ENCODE measurements around the gene RTN4R. TPM values are rescaled to one million over a fixed set of nuclear protein-coding genes. Genes with fewer than 3 reads are reported as not detected.
A peak's percentile ranks its signal among the peaks of the same experiment; 100 is the strongest.

The RTN4R gene
- total RNA-seq, 2 donors from 2014 or later, result 4.0 to 6.5 TPM

- no peak for ATAC-seq
- intact Hi-C loops (cut with DNase I, micrococcal nuclease), result no loop called here
- no peak for DNase-seq
Measured at GRCh38 chr22:20239676-20240446, 28.3 kb downstream of the RTN4R start.

GRCh38 chr22:20238901-20239675 is 29.0 kb downstream of the RTN4R start:
- ATAC-seq (peak; percentile 19), DNase-seq (peak in 1 of 2 donors; percentile 20)
- intact Hi-C loops (cut with DNase I, micrococcal nuclease), result no loop called here

- intact Hi-C loops (cut with DNase I, micrococcal nuclease), result no loop called here
- DNase-seq, result peak; percentile 39 to 57
- ATAC-seq, result peak; percentile 79
Measured at GRCh38 chr22:20238536-20238900, 29.6 kb downstream of the RTN4R start.

- no peak for ATAC-seq
- DNase-seq, result no peak
- intact Hi-C loops (cut with DNase I, micrococcal nuclease), result no loop called here
Measured at GRCh38 chr22:20237480-20238440, 30.4 kb downstream of the RTN4R start.

- no peak for ATAC-seq
- intact Hi-C loops (cut with DNase I, micrococcal nuclease), result no loop called here
Measured at GRCh38 chr22:20236052-20236717, 31.9 kb downstream of the RTN4R start.

GRCh38 chr22:20235389-20235991 is 32.6 kb downstream of the RTN4R start:
- intact Hi-C loops (cut with DNase I, micrococcal nuclease), result no loop called here
- DNase-seq (no peak), ATAC-seq (no peak)

More at GRCh38 chr22:20236052-20236717, 31.9 kb downstream of the RTN4R start:
- no peak for DNase-seq

GRCh38 chr22:20234760-20235388 is 33.2 kb downstream of the RTN4R start:
- intact Hi-C loops (cut with DNase I, micrococcal nuclease), result no loop called here
- ATAC-seq (no peak), DNase-seq (no peak)

GRCh38 chr22:20234314-20234682 is 33.8 kb downstream of the RTN4R start:
- intact Hi-C loops (cut with DNase I, micrococcal nuclease), result no loop called here
- no peak for DNase-seq
- no peak for ATAC-seq

GRCh38 chr22:20233351-20234313 is 34.5 kb downstream of the RTN4R start:
- DNase-seq (no peak), ATAC-seq (no peak)
- intact Hi-C loops (cut with DNase I, micrococcal nuclease), result no loop called here

GRCh38 chr22:20232781-20233180 is 35.3 kb downstream of the RTN4R start:
- ATAC-seq, result no peak
- DNase-seq, result no peak
- intact Hi-C loops (cut with DNase I, micrococcal nuclease), result no loop called here

GRCh38 chr22:20232237-20232598 is 35.9 kb downstream of the RTN4R start:
- intact Hi-C loops (cut with DNase I, micrococcal nuclease), result no loop called here
- DNase-seq (no peak), ATAC-seq (no peak)

GRCh38 chr22:20231514-20232236 is 36.4 kb downstream of the RTN4R start:
- intact Hi-C loops (cut with DNase I, micrococcal nuclease), result no loop called here
- ATAC-seq (no peak), DNase-seq (no peak)

GRCh38 chr22:20230777-20231420 is 37.2 kb downstream of the RTN4R start:
- intact Hi-C loops (cut with DNase I, micrococcal nuclease), result no loop called here
- ATAC-seq (no peak), DNase-seq (no peak)

- ATAC-seq, result no peak
- intact Hi-C loops (cut with DNase I, micrococcal nuclease), result no loop called here
- DNase-seq, result no peak
Measured at GRCh38 chr22:20229916-20230775, 38.0 kb downstream of the RTN4R start.

GRCh38 chr22:20228939-20229272 is 39.2 kb downstream of the RTN4R start:
- intact Hi-C loops (cut with DNase I, micrococcal nuclease), result no loop called here
- no peak for ATAC-seq

More at GRCh38 chr22:20228939-20229272, 39.2 kb downstream of the RTN4R start:
- no peak for DNase-seq
